Kidney (tissue), 14 donors: Measurements from ENCODE around the gene PDE3B. TPM values are rescaled to one million over a fixed set of nuclear protein-coding genes. Genes with fewer than 3 reads are reported as not detected.

Experiments used
- DNase-seq, 5 donors: peaks; one replicate each; pipeline ENCODE4 v3.0.0-alpha.2; 2013 to 2020
- FAIRE-seq: peaks from 2 replicates; lab custom pipeline; 2012; peaks lifted over from hg19 to GRCh38; lab: Jason Lieb, UNC
- H3K27ac ChIP-seq, 2 donors: one replicate each; pipeline ENCODE4 v1.7.0; 2013; ENCODE audit warnings: low read depth in 2 of 2, low read length in 2 of 2, inconsistent platforms in 1 of 2
- H3K27me3 ChIP-seq: one replicate; pipeline ENCODE4 v1.7.1; 2013; ENCODE audit warnings: low read length, inconsistent platforms; ENCODE audit not compliant: control insufficient read depth, insufficient read depth
- H3K36me3 ChIP-seq, 3 donors: one replicate each; pipeline versions ENCODE4 v1.7.0 to v1.7.1; 2013; ENCODE audit warnings: low read length in 3 of 3, control low read depth in 1 of 3, inconsistent platforms in 1 of 3; ENCODE audit not compliant: insufficient read depth in 3 of 3, control insufficient read depth in 2 of 3
- H3K4me1 ChIP-seq, 3 donors: one replicate each; pipeline versions ENCODE4 v1.7.0 to v1.7.1; 2013; ENCODE audit warnings: low read length in 3 of 3, inconsistent platforms in 1 of 3, low read depth in 1 of 3; ENCODE audit not compliant: control insufficient read depth in 2 of 3, insufficient read depth in 2 of 3
- H3K4me3 ChIP-seq, 3 donors: one replicate each; pipeline versions ENCODE4 v1.7.0 to v1.8.1; 2013; ENCODE audit warnings: low read length in 3 of 3, control low read depth in 1 of 3, inconsistent platforms in 1 of 3
- H3K9ac ChIP-seq, 3 donors: one replicate each; pipeline versions ENCODE4 v1.7.0 to v1.7.1; 2013; ENCODE audit warnings: low read length in 3 of 3, control low read depth in 1 of 3, inconsistent platforms in 1 of 3
- H3K9me3 ChIP-seq, 3 donors: one replicate each; pipeline versions ENCODE4 v1.7.0 to v1.7.1; 2013; ENCODE audit warnings: low read length in 3 of 3, control low read depth in 1 of 3, inconsistent platforms in 1 of 3; ENCODE audit not compliant: control insufficient read depth in 2 of 3, insufficient read depth in 1 of 3
- intact Hi-C: fragments of 100-400 bp; cut with DNase I; formaldehyde crosslinking; loops from one replicate; pipeline ENCODE4 v1.11.1; 2022
- polyA plus RNA-seq: library from polyadenylated mRNA; stranded (reverse); fragments of 350-450 nt; fragmentation: Illumina TruSeq; extraction: RNeasy Lipid Tissue Mini Kit (QIAGEN cat#74804); gene quantifications from one replicate; pipeline ENCODE4 v1.2.3, GENCODE V29; 2014; ENCODE audit warnings: low read depth, low replicate concordance; ENCODE audit not compliant: insufficient read depth
- total RNA-seq: library from RNA; stranded (reverse); fragmentation: NEBNext Ultra II Directional; extraction: Animal tissue kit (Norgen Biotek cat#: 25700); gene quantifications from one replicate; pipeline ENCODE4 v1.2.1, GENCODE V29; 2021
- TF ChIP-seq, protein P1 (sequence below): IDR thresholded peaks from 3 replicates; pipeline ENCODE4 v1.5.1; 2012; ENCODE audit warnings: mild to moderate bottlenecking, moderate library complexity, borderline replicate concordance; ENCODE audit not compliant: insufficient read depth; ENCODE audit errors: extremely low read depth
- donor health status: control.
- donor health status: control.
- donor health status: control.
- donor health status: control.
- donor health status: control.
- donor health status: DM: yes; HTN: yes; CAD: no.
- donor health status: Normal renal cell carcinoma (clear cell type).

The PDE3B gene
- total and polyA plus RNA-seq, 2 donors from 2014 or later: 0.99 to 7.4 TPM

DNA sequence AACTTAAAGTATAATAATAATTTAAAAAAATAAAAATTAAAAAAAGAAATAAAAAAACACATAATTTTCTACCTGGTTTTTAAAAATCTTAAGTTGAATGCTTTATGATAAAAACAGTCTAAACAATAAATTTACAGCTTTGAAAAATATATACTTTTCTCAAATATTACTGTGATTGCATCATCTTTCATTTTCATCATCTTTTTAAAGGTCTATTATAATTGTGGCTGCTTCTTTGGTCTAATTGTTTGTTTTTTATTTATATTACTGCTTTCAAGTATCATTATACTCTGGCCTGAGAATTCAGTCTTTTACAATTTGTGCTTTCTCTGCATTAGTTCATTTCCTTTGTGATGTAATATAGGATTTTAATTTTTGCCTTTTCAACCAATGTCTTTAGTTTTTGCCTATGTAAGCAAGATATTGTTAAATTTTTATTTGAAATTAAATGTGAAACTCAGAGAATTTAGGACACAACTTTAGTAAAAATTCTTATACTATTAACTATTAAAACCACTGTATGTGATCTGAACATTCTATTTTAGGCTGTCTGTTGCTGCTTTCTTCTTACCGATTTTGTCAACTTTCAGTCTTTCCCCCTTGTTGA is 241.2 kb downstream of the PDE3B start:
- intact Hi-C loops: no loop called here
- Histone ChIP-seq H3K27me3 (no peaks in the 10 kb centered on the region), H3K9me3 (no peaks in the 10 kb centered on the region), H3K4me1 (no peaks in the 10 kb centered on the region), H3K27ac (no peak overlapping the region), H3K4me3 (no peak overlapping the region), H3K9ac (no peak overlapping the region), H3K36me3 (no peaks in the 10 kb centered on the region)
- FAIRE-seq (peak; percentile 66), DNase-seq (no peak)
- TF ChIP-seq, protein P1, sequence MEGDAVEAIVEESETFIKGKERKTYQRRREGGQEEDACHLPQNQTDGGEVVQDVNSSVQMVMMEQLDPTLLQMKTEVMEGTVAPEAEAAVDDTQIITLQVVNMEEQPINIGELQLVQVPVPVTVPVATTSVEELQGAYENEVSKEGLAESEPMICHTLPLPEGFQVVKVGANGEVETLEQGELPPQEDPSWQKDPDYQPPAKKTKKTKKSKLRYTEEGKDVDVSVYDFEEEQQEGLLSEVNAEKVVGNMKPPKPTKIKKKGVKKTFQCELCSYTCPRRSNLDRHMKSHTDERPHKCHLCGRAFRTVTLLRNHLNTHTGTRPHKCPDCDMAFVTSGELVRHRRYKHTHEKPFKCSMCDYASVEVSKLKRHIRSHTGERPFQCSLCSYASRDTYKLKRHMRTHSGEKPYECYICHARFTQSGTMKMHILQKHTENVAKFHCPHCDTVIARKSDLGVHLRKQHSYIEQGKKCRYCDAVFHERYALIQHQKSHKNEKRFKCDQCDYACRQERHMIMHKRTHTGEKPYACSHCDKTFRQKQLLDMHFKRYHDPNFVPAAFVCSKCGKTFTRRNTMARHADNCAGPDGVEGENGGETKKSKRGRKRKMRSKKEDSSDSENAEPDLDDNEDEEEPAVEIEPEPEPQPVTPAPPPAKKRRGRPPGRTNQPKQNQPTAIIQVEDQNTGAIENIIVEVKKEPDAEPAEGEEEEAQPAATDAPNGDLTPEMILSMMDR: no peak

DNA sequence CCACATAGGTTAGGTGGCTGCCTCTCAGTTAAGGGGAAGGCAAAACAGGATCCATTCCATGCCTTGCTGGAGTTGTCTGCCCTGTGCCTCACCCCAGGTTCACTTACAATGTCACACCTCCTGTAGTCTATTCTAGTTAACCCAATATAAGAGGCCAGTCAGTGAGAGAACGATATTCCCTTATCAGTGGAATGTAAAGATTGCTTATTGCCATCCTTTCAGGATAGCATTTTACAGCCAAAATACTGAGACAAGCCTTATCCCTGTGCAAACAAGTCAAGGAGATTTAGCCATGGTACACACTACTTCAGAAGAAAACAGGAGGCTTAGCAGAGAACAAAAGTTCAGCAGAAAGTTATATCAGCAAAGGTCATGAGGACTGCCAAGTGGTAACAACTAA is 242.9 kb downstream of the PDE3B start:
- TF ChIP-seq, protein P1: no peak
- Histone ChIP-seq H3K27ac (no peak overlapping the region), H3K4me3 (no peak overlapping the region), H3K27me3 (no peaks in the 10 kb centered on the region), H3K4me1 (no peaks in the 10 kb centered on the region), H3K36me3 (no peaks in the 10 kb centered on the region), H3K9me3 (no peaks in the 10 kb centered on the region), H3K9ac (no peak overlapping the region)
- intact Hi-C loops: no loop called here
- FAIRE-seq: no peak
- no peak for DNase-seq

DNA sequence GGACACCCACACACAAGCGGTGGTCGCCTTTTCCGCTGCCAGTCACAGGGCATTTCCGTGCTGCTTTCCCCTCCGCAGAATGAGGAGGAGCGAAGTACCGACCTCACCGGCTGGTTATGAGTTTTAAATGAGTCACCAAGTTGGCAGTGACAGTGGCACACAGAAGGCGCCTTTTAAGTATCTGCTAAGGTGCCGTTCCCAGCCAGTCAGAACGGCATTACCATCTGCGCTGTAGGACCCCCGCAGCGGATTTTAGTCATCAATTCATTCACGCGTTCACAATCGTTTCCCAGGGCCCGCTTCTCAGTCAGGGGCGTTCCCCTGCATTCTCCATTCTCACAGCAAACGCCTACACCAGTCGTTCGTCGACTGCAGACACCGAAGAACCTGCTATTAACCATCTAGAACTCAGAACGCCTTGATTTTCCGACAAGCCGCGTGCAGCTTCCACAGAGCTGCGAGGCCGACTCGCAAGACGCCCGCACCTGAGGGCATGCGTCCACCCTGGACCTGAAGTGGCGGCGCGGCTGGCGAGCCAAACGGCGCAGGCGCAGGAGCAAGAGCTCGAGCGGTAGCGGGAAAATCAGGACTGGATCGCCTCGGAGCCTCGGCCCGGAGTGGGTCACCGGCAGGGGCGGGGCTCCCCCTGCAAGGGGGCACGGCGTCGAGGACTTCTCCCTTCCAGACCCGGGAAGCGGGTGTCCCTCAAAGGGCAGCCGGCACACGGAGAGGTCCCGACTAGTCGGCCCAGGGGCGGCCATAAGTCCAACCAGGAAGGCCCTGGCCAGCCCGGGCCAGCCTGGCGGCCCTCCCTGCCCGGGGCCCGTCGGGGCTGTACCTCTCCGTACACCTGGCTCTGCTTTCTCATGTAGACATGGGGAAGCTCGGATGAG is 247.8 kb downstream of the PDE3B start:
- no peaks in the 10 kb centered on the region for H3K4me1 ChIP-seq
- no peaks in the 10 kb centered on the region for H3K9me3 ChIP-seq
- H3K36me3 ChIP-seq: no peaks in the 10 kb centered on the region
- peak overlapping the region; percentile 78 to 86 for H3K27ac ChIP-seq
- TF ChIP-seq, protein P1: peak; percentile 8
- H3K9ac ChIP-seq: peak overlapping the region; percentile 66 to 85 (median 77)
- no peak for FAIRE-seq
- peak; percentile 93 to 96 (median 95) for DNase-seq
- no peaks in the 10 kb centered on the region for H3K27me3 ChIP-seq
- peak overlapping the region; percentile 89 to 91 (median 89) for H3K4me3 ChIP-seq
- intact Hi-C loops: no loop called here
